GM19023 (cell line): ENCODE measurements around the gene AK5.

ENCODE experiments used
- ATAC-seq: cut with Tn5 transposase; IDR thresholded peaks from one replicate; pipeline ENCODE4 v1.9.1; 2021; ENCODE audit warnings: mild to moderate bottlenecking, moderate library complexity; ENCODE audit not compliant: unreplicated experiment

AK5 gene

DNA sequence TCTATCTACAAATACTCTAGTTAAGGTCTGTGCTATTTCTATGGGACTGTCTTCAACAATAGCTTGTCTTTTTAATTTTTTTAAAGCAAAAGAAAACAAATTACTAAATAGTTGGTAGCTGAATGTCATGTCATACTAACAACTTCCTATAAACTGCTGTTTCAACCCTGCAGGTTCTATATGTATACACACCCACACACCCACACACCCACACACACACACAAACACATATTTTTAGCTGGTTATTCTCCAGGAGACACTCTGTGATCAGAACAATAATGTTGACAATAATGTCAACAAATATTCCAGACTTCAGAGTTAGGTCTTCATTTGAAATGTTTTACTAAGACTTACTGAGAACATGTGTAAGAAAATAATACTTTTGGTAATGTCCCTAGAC lies 66.7 kb downstream of the AK5 start:
- ATAC-seq, result no peak

DNA sequence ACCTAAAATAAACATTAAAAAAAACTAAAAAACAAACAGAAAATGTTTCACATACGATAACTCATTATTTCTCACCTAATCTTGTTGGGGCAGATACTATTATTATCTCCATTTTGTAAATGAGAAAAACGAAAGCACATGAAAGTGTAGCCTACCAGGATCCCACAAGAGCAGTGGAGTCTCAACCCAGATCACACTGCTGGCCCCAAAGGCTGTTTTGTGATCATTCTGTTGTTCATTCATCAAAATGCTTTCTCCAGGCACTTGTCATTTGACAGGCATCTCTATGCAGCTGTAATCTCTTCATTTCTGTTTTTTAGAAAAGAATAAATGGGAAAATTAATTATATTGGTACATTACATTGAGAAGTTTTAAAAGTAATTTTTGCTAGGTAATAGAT lies 67.5 kb downstream of the AK5 start:
- ATAC-seq, result no peak

DNA sequence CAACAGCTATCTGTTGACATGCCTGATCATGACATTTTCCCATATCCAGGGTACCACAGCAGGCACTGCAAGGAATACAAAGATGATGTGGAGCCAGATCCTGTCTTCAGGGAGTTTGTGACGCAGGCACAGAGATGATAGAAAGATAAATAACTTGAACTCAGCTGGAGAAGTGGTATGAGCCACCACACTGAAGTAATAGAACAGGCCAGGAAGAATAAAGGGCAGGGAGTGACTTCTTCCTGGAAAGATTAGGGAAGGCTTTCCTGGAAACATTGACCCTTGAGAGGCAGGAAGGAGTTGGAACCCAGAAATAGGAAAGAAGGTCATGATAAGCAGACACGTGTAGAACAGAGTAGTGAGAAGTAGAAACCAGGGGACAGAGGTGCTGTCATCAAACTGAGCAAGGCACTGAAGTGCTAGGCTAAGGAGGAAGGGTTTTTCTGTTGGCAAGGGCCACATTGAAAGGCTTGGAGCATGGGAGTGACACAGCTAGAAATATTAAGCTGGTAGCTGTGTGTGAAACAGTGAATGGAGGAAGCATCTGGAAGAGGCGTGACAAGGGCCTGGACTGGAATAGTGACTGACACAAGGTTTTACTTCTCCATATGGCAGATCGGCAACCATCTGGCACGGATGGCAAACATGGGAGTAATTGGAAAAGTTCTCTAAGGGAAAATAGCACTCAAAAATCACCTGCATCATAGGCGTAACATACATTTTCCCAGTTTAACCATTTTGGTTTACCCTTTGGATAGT lies 68.4 kb downstream of the AK5 start:
- no peak for ATAC-seq

DNA sequence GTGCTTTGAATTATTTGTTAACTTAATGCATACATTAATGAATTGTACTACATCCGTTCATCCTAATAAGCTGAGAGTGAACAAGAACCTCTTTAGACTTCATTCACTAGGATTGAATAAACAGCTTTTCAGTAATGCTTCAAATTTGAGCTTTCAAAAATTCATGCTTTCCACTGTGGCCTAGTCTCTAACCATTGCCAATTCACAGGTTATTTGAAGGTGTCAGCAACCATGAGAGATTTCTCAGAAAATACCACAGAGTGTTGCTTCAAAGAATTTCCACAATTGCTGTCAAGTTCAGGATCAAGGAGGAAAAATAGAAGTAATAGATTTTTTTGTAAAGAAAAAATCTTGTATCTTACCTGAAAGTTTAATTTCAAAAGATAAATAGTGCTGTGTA lies 72.7 kb downstream of the AK5 start:
- ATAC-seq, result no peak

DNA sequence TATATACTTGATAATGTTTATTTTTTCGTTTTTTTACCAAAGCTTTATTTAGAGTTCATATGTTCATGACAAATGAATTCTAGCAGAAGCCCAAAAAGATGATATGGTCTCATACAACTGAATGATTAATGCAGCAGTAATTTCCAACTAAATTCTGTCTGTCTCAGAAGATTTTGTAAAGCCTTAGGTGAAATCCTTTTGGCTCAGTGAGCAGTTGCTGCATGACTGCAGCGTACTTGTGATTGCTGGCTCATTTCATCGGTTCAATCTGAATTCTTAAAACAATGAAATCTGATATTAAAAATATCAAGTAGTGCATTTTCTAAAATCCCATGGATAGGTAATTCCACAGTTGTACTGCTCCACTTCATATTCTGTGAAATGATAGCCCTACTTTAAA lies 73.2 kb downstream of the AK5 start:
- no peak for ATAC-seq

DNA sequence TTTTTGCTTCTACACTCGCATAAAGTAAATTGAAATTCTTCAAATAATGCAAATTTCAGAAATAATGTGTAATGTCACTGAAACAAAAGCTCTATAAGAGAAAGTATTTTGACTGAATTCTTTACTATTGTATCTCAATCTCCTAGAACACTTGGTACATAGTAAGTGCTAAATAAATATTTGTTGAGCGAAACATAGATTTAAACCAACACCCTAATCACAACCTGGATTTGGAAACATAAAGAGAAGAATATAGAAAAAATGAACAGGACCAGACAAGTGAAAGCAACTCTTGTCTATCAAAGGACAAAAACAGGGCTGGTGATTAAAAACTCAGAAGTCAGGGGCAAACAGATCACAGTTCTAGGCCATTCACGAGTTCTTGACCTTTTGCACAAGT lies 74.3 kb downstream of the AK5 start:
- no peak for ATAC-seq

DNA sequence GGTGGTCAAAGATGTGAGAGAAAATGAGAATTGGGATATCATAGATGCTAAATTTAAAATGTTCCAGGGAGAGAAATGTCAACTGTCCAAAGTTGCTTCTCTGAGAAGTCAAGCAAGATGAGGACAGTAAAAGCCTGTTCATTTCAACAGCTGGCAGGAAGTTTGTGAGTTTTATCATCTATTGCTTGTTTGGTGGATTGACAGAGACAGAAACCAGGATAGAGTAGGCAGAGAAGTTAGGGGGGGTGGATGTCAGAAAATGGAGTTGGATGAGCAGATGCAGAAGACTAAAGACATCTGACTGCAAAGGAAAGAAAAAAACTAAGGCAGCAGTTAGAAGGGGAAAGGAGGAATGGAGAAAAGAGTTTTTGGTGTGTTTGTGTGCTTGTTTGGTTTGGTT lies 78.4 kb downstream of the AK5 start:
- ATAC-seq, result no peak

DNA sequence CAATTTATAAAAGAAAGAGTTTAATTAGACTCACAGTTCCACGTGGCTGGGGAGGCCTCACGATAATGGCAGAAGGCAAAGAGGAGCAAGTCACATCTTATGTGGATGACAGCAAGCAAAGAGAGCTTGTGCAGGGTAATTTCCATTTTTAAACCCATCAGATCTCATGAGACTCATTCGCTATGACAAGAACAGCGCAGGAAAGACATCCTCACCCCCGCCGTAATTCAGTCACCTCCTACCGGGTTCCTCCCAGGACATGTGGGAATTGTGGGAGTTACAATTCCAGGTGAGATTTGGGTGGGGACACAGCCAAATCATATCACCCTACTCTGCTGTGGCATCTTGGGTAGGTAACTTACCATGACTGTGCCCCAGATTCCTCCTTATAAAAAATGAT lies 79.8 kb downstream of the AK5 start:
- ATAC-seq, result no peak

DNA sequence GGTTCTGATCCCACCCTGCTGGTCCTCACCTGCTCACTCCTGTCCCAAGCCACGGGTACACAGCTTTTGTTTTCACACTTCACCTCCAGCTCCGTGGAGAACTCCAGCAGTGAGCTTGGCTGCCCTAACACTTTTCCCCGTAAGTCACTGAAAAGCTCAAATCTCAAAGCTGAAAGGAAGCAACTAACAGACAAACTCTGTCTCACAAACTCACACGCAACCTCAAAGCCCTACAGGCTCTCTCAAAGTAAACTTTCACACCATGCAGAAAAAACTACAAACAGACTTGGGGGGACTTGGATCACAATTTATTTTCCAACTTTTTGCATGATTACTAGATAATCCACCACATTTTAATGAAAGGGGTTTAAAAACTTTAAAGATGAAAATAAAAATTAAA lies 88.3 kb downstream of the AK5 start:
- ATAC-seq, result no peak

DNA sequence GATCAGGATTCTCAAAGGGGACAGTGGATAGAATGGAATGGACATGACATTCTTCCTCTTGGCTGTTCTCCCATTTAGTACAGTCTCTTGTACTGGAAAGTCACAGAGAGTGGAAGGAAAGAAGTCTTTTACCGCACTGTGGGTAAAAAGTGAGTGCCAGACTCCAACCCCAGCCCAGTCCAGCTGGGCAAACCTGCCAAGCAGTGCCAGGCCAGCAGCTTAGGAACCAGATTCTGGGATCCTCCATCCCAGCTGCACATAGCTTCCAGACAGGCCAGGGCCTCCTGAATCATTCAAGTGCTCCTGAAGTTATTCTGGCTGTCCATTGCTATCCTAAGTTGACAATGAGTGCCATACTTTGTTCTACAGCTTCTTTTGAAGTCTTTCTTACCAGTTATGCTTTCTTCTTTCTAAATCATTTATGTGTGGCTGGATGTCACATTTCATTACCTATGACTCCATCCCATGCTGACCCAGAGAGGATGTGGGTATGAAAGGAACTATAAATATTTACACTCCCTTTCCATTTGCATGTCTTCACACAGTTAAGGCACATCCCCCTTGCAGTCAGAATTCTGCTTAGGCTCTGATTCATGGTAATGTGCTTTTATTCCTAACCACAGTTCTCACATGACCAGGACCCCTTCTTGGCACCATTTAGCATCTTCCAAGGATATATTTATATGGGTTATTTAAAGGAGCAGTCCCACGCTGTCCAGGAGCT lies 88.9 kb downstream of the AK5 start:
- ATAC-seq, result no peak

DNA sequence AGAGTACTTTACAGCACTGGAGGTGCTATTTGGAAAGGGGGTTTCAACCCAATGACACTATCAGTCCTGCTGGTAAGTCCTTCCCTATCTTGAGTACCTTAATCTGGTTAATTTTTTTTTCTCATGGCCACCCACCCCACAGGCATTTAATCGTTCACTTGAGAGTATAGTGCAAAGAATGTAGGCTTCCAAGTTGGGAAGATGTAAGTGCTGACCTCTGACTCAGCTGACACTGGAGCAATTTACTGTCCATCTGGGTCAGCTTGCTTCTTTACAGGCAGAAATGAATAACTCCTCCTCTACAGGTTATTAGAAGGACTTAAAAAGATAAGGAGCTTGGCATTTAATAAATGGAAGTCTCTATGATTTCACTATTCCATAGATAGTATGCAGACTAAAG lies 89.6 kb downstream of the AK5 start:
- ATAC-seq, result no peak

DNA sequence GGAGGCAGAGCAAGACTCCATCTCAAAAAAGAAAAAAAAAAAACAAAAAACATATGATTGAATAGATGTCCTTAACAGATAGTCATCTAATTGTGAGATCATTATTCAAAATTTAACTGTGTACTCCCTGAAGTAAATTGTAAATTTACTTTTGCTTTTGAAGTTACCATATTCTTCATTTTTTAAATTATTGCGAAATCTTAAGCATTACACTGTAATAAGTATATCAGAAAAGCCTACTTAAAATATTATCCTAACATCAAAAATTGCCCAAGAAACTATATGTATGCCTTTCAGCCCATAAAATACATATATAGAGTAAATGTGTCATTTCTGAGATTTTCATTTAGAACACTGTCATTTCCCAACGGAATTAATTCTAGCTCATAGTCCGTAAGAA lies 91.9 kb downstream of the AK5 start:
- no peak for ATAC-seq

DNA sequence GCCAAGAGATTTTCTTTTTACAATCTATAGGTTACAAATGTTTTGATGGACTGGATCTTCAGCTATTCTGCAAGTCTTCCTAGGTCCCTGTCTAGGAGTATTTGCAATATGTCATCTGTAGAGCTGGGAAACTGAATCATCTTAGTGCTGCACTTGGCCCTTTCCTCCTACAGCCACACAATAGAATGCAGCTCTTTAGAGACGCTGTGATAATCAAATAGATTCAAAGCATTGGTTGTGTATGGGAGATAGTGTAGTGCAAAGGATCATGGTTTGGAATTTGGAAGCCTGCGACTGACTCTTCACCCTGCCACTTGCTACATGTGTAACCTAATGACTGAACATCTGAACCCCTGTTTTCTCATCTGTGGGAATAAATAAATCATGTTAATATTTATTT lies 93.7 kb downstream of the AK5 start:
- ATAC-seq, result no peak

DNA sequence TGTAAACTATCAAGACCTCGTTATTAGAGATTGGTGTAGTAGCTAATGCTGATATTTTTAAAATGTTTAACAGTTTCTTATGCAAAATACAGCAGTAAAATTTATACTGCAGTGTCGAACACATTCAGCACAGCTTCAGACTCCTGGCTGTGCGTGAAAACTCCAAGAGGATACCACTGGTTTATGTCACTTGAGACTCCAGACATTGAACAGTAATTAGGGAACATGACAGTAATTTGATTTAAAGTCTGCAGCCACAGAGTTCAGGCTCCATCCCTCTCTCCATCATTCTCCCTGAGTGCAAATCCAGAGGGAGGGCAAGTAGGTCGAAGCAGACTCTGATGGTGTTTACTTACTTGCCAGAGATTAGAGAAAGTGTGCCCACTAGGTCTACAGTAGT lies 94.2 kb downstream of the AK5 start:
- no peak for ATAC-seq

DNA sequence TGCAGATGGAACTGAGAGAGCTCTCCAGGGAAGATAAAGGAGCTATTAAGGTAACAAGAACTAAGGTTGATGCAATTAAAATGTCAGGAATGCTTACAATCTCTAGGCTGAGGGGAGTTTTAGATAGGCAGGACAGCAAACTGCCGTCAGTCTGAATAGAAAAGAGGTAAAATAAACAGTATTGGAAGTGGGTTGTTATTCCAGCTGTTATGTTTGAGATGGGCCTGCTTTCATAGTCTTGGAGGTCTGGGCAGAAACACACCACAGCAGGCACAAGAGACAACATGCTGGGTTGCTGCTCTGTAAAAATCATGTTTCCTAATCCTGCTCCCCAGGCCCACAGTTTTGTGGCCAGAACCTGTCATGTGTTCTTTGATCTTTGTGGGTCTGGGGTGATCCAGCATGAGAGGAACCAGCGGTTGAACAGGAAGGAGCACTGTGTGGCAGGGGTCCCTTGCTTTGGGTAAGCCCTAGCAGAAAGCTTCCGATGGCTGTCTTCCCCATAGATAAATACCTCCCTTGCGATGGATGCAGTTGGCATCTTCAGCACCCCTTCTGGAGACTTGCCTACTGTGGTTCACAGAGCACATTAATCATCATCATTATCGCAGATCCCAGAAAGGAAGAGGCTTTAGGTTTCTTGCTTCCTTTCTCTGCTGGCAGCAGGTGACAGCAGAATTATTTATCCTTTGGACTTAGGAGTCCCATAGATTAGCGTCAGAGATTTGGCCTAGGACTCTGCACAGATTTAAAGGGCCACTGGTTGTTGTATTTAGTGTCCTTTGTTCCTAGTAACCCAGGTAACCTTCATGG lies 97.1 kb downstream of the AK5 start:
- no peak for ATAC-seq

DNA sequence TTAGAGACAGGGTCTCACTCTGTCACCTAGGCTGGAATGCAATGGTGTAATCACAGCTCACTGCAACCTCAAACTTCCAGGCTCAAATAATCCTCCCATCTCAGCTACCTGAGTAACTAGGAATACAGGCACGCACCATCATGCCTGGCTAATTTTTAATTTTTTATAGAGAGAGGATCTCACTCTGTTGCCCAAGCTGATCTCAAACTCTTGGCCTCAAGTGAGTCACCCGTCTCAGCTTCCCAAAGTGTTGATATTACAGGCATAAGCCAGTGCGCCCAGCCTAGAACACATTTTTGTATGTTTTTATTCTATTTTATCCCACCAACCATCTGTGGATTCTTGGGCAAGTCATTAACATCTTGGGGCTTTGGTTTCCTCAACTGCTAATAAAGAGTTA lies 100.5 kb downstream of the AK5 start:
- ATAC-seq, result no peak

DNA sequence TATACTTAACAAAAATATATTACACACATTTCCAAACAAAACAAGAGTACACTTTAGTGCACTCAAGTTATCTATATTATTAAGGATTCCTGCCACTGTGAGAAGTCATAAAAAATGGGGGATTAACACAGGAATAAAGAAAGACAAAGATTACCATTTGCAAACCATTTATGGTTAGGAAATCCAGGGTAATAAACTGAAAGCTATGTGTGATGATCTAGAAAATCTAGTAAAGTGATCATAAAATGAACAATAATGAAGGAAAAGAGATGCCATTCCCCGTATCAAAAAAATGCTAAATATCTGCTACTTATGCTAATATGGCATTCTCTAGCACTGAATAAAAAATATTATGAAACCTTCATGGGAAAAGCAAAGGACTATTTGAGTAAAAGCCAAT lies 101.4 kb downstream of the AK5 start:
- ATAC-seq, result no peak

DNA sequence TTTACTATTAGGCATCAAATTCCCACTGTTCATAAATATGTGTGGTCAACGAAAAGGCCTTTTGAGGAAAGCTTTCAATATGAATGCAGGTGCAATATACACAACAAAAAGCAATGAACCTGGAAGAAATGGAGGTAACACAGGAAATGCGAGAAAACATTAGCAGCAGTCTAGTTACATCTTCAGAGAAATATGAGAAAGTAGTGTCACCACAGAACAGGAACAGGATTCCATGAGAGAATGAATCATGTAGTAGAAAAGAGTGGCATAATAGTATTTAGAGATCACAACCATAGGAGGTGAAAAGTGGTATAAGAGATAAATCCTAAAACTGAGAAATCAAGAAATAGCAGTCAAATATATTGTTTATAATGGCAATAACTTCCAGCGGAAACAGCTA lies 103.7 kb downstream of the AK5 start:
- no peak for ATAC-seq

DNA sequence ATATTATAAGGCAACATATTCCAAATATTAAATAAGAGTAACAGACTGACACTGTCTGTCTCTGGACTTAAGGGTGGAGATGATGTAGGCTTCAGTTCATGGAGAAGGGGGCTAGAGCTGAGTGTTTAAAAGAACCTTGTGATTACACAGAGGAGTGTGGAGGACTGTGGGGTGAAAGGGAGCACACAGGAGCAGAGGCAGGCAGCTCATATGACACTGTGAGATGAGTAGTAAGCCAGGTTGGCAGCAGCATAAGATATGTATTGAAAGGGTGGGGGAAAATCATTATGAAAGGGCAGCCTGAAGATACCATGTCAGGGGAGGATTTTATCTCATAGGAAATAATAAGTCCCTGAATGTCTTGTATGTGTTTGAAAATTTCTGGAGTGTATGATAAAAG lies 104.5 kb downstream of the AK5 start:
- no peak for ATAC-seq

DNA sequence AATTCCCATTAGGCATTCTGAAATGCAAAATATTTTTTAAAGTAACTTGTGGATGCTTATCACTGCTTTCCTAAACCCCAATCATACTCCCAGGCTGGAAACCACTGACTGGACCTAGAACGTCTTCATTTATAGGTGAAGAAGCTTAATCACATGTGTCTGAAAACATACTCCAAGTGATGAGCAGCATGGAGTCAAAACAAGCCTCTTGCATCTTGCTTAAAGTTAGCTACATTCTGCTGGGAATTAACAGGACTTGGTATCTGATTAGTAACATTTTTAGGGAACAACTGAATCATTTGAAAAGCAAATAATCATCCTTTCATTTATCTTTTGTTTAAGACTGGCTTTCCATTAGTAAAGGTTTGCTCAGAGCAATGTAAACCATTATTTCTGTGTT lies 105.7 kb downstream of the AK5 start:
- ATAC-seq, result no peak

DNA sequence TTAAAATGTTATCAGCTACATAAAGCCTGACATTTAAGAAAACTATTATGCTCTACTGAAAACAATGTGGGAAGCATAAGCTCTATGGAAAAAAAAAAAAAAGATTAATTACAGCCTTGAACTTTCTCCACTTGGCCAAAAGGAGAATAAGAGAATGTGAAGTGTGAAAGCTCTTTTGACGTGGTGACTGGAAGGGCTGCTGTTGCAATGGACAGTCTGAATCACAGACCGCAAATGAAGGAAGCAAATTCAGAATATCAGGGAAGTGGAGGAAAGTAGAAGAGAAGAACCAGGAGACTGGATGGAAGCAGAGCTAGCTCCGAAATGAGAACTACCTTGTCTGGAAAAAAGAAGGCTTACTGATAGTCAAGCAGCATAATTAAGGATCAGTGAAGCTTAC lies 106.8 kb downstream of the AK5 start:
- no peak for ATAC-seq

DNA sequence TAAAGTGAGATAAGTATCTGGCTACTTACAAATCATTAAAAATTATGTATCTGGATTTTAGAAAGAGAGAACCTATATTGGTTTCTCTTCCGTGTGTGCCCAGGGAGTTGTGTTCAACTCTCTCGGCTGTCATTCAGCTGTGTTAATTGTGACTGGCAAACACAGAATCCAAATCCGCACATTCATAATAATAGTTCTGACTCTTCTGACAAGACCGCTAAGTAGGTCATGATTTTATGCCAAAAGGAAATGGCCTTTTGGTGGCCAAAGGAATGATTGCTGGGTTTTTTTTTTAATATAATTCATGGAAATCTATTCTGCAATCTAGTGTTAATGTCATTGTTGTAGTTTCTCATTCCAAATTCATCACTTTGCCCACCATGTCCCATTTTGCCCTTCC lies 110.7 kb downstream of the AK5 start:
- ATAC-seq, result no peak
